Mucosa of rectum (tissue), 2 donors: ENCODE results near the gene DYNLRB2.
A peak's percentile ranks its signal among the peaks of the same experiment; 100 is the strongest.

Source experiments
- H3K27ac ChIP-seq, 2 donors: one replicate each; pipeline ENCODE4 v1.7.0; 2013; ENCODE audit warnings: inconsistent platforms in 2 of 2, low read depth in 2 of 2, low read length in 2 of 2
- H3K27me3 ChIP-seq, 2 donors: one replicate each; pipeline ENCODE4 v1.7.0; 2013; ENCODE audit warnings: low read length in 2 of 2; ENCODE audit not compliant: control insufficient read depth in 2 of 2, insufficient read depth in 2 of 2
- H3K36me3 ChIP-seq, 2 donors: one replicate each; pipeline ENCODE4 v1.7.0; 2013; ENCODE audit warnings: low read length in 2 of 2; ENCODE audit not compliant: control insufficient read depth in 2 of 2, insufficient read depth in 2 of 2
- H3K4me1 ChIP-seq, 2 donors: one replicate each; pipeline ENCODE4 v1.7.0; 2013; ENCODE audit warnings: low read length in 2 of 2, mild to moderate bottlenecking in 1 of 2; ENCODE audit not compliant: control insufficient read depth in 2 of 2, insufficient read depth in 2 of 2
- H3K4me3 ChIP-seq, 2 donors: one replicate each; pipeline ENCODE4 v1.7.0; 2013; ENCODE audit warnings: low read length in 2 of 2
- H3K9ac ChIP-seq, 2 donors: one replicate each; pipeline ENCODE4 v1.7.0; 2013; ENCODE audit warnings: low read length in 2 of 2, low read depth in 1 of 2, mild to moderate bottlenecking in 1 of 2
- H3K9me3 ChIP-seq, 2 donors: one replicate each; pipeline ENCODE4 v1.7.0; 2013; ENCODE audit warnings: low read length in 2 of 2; ENCODE audit not compliant: control insufficient read depth in 2 of 2
- donor health status: healthy.
- donor health status: Normal muscosa, but diverticular disease.

DYNLRB2 gene

DNA sequence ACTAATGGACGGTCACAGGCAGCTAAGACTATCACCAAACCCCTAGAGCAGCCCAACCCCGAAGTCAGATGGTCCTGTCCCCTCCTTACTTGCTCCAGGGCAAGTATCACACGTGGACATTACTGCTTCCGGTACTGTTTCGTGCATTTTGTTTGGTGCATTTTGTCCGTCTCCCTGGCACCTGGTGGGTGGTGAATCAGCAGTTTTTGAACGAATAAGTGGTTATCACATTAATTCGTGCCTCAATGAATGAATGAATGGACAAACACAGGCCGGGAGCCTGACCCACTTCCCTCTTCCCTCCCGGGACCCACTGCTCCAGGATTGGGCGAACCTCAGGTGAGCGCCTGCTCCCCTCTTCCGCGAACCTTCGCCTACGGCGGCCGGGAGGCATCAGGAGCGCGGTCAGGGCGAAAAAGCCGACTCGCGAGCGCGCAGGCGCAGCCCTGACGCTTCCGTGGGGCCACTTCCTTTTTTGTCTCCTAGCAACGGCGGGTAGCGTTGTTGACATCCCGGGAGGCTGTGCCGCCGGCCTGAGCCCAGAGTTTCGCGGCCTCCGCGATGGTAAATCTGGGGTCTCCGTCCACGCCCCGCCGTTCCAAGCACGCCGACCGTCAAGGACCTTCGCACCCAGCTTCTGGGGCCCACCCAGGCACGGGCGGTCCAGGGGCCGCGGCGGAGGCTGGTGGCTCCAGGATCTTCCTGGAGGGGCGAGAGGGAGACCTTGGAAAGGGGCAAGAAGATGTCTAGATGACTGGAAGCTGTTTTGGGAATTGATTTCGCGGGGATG is at the start of gene DYNLRB2:
Gene DYNLRB2 (plus strand): TSS at position 478 of the 790 bp plus-strand sequence. CDS start 84 bp downstream, at position 562.
- peaks cover 3 to 4% of the 10 kb centered on the region in 2 donors for H3K4me1 ChIP-seq
- peak within 1 kb of the TSS; percentile 88 to 96 for H3K4me3 ChIP-seq
- H3K36me3 ChIP-seq, result no peaks in the 10 kb centered on the region
- peak within 1 kb of the TSS; percentile 62 to 74 for H3K9ac ChIP-seq
- peaks cover 0 to 3% of the 10 kb centered on the region in 2 donors for H3K27me3 ChIP-seq
- H3K9me3 ChIP-seq, result no peaks in the 10 kb centered on the region
- H3K27ac ChIP-seq, result peak within 1 kb of the TSS; percentile 40 to 73

DNA sequence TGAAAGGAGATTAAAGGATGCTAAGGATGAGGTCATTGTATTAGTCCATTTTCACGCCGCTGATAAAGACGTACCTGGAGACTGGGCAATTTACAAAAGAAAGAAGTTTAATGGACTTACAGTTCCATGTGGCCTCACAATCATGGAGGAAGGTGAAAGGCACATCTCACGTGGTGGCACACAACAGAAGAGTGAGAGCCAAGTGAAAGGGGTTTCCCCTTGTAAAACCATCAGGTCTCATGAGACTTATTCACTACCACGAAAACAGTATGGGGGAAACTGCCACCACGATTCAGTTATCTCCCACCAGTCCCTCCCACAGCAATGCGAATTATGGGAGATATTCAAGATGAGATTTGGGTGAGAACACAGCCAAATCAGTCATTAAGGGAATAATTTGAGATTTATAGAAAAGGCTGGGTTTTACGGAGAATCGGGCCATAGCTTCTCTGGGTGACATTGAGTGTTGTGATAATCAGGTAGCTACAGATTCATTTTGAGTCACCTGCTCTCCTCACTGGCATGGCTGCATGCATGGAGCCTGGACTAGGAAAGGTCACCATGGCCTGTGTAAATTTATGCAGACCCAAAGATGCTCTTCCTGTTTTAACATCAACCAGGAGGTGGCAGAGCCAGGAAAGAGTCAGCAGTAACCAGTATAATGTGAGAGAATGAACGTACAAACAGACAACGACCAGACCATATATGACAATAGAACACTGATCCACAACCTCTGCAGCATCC is 40.5 kb upstream of the DYNLRB2 start:
- H3K4me3 ChIP-seq, result no peak overlapping the region
- no peaks in the 10 kb centered on the region for H3K4me1 ChIP-seq
- H3K27ac ChIP-seq, result no peak overlapping the region
- H3K36me3 ChIP-seq, result no peaks in the 10 kb centered on the region
- peaks cover 3% of the 10 kb centered on the region in 2 donors for H3K27me3 ChIP-seq
- H3K9ac ChIP-seq, result no peak overlapping the region
- H3K9me3 ChIP-seq, result no peaks in the 10 kb centered on the region

DNA sequence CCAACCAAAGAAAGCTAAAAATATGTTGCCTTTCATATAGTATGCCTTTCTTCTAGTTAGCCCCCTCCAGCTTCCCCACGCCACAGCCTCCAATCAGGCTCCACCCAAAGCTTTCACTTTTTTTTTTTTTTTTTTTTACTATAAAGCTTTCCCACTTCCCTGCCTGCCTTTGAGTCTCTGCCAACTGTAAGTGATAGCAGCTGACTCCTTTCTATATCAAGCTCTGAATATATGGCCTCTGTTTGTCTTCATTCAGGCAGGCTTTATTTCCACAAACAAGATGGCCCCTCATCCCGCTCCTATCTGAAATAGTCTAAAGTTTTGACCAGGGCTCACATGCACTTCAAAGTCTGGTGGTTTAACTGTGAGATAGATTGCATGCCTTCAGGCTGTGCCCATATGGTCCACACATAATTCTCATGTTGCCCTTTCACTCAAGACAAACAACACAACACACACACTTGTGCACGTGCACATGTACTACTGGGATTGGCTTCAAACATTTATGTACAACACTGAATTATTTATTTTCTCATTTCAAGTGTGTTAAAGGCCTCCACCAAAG is 39.8 kb upstream of the DYNLRB2 start:
- no peaks in the 10 kb centered on the region for H3K9me3 ChIP-seq
- H3K27ac ChIP-seq, result no peak overlapping the region
- H3K27me3 ChIP-seq, result no peaks in the 10 kb centered on the region
- no peak overlapping the region for H3K9ac ChIP-seq
- no peak overlapping the region for H3K4me3 ChIP-seq
- no peaks in the 10 kb centered on the region for H3K4me1 ChIP-seq
- no peaks in the 10 kb centered on the region for H3K36me3 ChIP-seq

DNA sequence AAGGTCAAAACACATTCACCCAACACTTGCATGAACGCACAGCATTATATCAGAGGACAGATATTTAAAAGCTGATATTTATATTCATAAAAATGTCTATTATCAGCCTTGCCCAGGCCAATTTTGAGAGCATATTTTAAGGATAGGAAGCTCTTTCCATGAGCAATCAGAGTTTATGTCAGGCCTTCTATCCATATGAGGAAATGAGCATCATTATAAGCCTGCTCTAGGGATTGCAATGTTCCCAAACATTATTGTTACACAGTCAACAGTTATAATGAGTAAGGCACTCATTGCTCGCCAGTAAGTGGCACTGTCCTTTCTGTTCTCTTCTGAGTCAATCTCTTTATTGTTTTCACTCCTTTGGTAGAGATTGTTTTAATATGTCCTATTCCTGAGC is 37.7 kb upstream of the DYNLRB2 start:
- Histone ChIP-seq H3K36me3 (no peaks in the 10 kb centered on the region), H3K4me3 (no peak overlapping the region), H3K27me3 (no peaks in the 10 kb centered on the region), H3K27ac (no peak overlapping the region), H3K9me3 (no peaks in the 10 kb centered on the region), H3K4me1 (no peaks in the 10 kb centered on the region), H3K9ac (no peak overlapping the region)

DNA sequence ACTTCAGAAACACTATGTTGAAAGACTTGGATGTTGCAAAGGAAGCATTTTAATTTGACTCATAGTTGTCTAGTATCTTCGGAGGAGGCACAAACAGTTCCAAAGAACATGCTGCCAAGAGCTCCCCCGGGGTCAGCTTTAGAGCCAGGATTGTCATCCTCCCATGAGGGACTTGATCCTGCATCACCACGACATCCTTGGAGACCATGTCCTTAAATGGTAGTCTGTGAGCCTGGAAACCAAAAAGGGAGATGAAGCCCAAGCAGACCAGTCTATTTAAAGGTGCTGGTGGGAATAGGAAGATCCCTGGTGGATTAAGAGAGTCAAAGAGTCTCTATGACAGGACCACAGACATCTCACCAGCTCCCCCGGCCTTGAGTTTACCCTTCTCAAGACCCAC is 33.3 kb upstream of the DYNLRB2 start:
- peak overlapping the region in 1 of 2 donors; percentile 13 for H3K27ac ChIP-seq
- peaks cover 0 to 2% of the 10 kb centered on the region in 2 donors for H3K27me3 ChIP-seq
- H3K9ac ChIP-seq, result no peak overlapping the region
- H3K36me3 ChIP-seq, result no peaks in the 10 kb centered on the region
- H3K4me3 ChIP-seq, result no peak overlapping the region
- no peaks in the 10 kb centered on the region for H3K9me3 ChIP-seq
- H3K4me1 ChIP-seq, result no peaks in the 10 kb centered on the region

DNA sequence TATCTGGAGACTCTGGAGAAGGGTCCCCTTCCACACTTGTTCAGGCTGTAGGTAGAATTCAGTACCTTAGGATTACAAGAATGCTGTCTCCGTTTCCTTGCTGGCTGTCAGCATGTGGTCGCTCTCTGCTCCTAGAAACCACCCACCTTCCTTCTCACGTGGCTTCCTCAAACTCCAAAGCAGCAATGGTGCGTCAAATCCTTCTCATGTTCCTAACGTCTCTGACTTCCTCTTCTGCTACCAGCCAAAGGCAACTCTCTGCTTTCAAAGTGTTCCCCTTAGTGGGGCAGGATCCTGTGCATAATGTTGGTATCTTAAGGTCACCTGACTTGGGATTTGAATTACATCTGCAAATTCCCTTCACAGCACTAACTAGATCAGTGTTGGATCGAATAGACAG is 30.9 kb upstream of the DYNLRB2 start:
- H3K9me3 ChIP-seq, result no peaks in the 10 kb centered on the region
- no peak overlapping the region for H3K4me3 ChIP-seq
- no peak overlapping the region for H3K27ac ChIP-seq
- H3K4me1 ChIP-seq, result no peaks in the 10 kb centered on the region
- no peaks in the 10 kb centered on the region for H3K36me3 ChIP-seq
- H3K27me3 ChIP-seq, result peaks cover 0 to 2% of the 10 kb centered on the region in 2 donors
- H3K9ac ChIP-seq, result no peak overlapping the region

DNA sequence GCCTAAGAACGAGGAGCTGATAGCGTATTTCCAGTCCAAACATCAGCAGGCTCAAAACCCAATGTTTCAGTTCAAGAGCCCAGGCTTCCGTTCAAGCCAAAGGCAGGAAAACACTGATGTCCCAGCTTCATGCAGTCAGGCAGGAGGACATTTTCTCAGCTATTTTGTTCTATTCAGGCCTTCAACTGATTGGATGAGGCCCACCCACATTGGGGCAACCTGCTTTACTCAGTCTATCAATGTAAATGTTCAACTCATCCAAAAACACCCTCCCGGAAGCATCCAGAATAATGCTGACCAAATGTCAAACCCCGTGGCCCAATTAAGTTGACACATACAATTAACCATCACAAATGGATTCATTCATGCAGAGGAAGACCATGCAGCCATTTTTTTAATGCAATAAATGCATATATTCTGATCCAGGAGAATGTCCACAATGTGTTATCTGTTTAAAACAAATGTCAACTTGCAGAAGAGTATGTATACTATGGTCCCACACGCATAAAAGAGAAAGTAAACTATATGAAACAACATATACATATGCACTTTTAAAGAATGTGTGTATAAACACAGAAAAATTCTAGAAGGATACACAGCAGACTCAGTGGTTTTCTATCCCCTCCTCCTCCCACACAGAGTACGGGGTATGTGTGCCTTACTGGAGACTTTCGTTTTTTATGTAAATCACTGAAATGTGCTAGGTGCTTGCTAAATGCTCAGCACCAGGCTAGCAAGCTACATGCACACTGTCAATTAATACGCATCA is 28.8 kb upstream of the DYNLRB2 start:
- Histone ChIP-seq H3K9me3 (no peaks in the 10 kb centered on the region), H3K9ac (no peak overlapping the region), H3K27me3 (peaks cover 0 to 2% of the 10 kb centered on the region in 2 donors), H3K4me1 (no peaks in the 10 kb centered on the region), H3K27ac (no peak overlapping the region), H3K36me3 (no peaks in the 10 kb centered on the region), H3K4me3 (no peak overlapping the region)

DNA sequence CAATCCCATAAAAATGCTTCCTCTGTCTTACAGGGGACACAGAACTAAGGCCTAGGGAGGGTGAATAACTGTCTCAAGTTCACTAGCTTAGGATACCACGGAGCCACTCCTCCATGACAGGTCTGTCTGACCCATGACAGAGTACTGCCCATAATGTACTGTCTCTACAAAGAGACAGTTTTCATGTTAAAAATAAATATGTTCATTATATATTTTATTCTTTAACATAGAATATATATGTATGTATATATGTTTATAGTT is 28.3 kb upstream of the DYNLRB2 start:
- H3K9me3 ChIP-seq, result no peaks in the 10 kb centered on the region
- no peaks in the 10 kb centered on the region for H3K4me1 ChIP-seq
- H3K36me3 ChIP-seq, result no peaks in the 10 kb centered on the region
- no peak overlapping the region for H3K4me3 ChIP-seq
- H3K9ac ChIP-seq, result no peak overlapping the region
- H3K27ac ChIP-seq, result no peak overlapping the region
- H3K27me3 ChIP-seq, result peaks cover 0 to 2% of the 10 kb centered on the region in 2 donors

DNA sequence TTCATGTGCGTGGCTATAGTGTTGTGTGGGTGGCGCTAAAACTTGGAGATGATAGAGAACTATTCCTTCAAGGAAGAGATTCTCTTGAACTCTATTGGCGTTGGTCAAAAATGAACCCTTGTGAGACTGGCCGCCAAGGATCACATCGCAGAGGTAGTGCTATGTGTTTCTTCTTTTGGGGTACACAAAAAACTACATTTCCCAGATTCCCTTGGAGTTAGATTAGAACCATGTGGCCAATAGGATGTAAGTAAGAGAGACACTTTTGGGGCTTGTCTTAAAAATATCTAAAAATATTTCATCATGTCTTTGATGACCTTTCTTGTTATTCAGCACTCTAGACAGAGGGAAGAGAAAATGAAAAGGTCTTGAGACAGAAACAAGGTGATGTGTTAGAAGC is 25.4 kb upstream of the DYNLRB2 start:
- Histone ChIP-seq H3K9ac (no peak overlapping the region), H3K4me3 (no peak overlapping the region), H3K9me3 (no peaks in the 10 kb centered on the region), H3K27ac (no peak overlapping the region), H3K36me3 (no peaks in the 10 kb centered on the region), H3K27me3 (peaks cover 0 to 2% of the 10 kb centered on the region in 2 donors), H3K4me1 (no peaks in the 10 kb centered on the region)

DNA sequence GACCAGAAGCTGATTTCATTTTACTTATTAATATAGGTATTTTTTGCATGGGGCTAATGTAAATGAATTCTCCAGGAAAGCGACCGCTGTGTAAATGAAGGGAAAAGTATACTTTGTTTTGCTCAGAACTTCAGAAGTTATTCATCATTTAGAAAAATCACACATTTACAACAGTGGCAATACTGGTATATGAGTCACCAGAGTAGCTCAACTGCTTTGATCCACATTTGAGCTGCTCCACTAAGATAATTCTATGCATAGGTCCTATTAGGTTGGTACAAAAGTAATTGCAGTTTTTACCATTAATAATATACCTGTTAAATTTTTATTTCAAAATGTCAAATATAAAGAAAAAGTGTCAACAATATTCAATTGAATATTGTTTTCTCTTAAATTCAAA is 22.9 kb upstream of the DYNLRB2 start:
- Histone ChIP-seq H3K27me3 (no peaks in the 10 kb centered on the region), H3K4me3 (no peak overlapping the region), H3K9ac (no peak overlapping the region)

More for the DNA sequence above, 22.9 kb upstream of the DYNLRB2 start:
- Histone ChIP-seq H3K4me1 (no peaks in the 10 kb centered on the region), H3K36me3 (no peaks in the 10 kb centered on the region), H3K9me3 (no peaks in the 10 kb centered on the region), H3K27ac (no peak overlapping the region)
